ENCODE data around the gene IFITM10.

- TF ChIP-seq, protein P1, sequence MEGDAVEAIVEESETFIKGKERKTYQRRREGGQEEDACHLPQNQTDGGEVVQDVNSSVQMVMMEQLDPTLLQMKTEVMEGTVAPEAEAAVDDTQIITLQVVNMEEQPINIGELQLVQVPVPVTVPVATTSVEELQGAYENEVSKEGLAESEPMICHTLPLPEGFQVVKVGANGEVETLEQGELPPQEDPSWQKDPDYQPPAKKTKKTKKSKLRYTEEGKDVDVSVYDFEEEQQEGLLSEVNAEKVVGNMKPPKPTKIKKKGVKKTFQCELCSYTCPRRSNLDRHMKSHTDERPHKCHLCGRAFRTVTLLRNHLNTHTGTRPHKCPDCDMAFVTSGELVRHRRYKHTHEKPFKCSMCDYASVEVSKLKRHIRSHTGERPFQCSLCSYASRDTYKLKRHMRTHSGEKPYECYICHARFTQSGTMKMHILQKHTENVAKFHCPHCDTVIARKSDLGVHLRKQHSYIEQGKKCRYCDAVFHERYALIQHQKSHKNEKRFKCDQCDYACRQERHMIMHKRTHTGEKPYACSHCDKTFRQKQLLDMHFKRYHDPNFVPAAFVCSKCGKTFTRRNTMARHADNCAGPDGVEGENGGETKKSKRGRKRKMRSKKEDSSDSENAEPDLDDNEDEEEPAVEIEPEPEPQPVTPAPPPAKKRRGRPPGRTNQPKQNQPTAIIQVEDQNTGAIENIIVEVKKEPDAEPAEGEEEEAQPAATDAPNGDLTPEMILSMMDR (conservative IDR thresholded peaks at IDR 0.05 in 1 of 2, IDR thresholded peaks at IDR 0.05 in 1 of 2; ENCODE audit: extremely low read depth in 1 of 2, insufficient read depth in 1 of 2, low read depth in 1 of 2, low read length in 2 of 2), result no peak
- TF ChIP-seq EZH2 (IDR thresholded peaks at IDR 0.05; ENCODE audit: borderline replicate concordance, low read length), result no peak
These were observed 42.7 kb upstream of the IFITM10 start for GRCh38 chr11:1793081-1793480.

Data from mammary epithelial cell (primary cell).